NCI-H2107 treated with DMSO at 0.1 percent for 48 hours (cell line): ENCODE data around the gene OSM.

Experiments
- DNase-seq: peaks from one replicate; lab custom pipeline; 2025; ENCODE audit not compliant: unreplicated experiment; lab: John Stamatoyannopoulos, UW

OSM gene

DNA sequence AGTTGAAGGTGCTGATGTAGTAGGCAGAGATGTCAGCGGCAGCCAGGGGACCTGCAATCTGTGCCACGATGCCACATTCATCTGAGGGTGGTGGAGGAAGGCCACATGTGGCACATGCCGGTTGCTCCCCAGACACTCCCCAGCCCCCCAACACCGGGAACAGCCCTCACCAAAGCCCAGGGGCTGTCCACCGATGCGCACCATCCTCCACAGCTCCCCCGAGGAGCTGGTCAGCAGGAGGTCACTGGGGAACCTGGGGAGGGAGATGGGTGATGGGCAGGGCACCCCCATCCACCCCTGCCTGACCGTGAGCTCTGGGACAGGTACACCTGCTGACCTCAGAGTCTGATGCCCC lies 19.2 kb upstream of the OSM start:
- no peak for DNase-seq

DNA sequence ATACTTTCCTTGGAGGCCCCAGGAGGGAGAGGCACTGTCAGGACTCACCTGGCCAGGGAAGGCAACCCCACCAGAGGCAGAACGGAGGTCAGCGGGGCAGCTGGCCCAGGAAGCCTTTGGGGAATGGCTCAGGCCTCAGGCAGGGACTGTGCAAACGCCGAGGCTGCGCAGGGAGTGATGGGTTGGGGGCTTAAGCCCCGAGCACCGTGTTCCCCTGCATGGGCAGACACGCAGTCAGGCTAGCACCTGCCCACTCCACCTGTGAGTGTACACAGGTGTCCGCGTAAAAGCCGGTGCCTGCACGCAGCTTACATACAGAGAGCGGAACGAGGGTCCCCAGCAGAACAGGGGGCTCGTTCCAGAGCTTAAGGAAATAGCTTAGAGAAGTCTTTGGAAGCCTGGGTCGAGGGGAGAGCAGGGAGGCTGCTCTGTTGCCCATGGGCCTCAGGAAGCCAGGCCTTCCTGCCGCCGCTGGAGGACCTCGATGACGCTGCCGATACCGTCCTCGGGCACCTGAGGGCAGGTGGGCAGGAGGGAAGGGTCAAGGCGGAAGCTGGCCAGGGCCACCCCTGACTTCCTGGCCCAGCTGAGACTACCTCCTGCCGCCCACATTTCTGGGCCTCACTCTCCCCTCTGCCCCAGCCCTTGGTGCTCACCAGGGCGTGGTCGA lies 18.7 kb upstream of the OSM start:
- DNase-seq: no peak

DNA sequence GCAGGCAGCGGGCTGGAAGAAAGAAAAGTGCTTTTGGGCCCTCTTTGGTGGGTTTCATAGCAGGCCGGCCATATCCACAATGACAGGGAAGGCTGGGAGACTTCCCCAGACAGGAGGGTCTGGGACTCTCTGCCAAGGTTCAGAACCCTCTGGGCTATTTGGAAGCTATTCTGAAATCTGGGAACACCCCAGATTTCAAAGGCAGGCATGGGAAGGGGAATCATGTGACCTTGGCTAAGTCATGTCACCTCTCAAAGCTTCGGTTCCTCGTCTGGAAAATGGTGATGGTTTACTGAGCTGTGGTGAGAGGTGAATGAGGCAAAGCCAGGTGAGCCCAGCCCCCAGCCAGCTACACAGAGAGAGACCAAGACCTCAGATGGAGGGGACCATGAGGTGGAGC lies 18.0 kb upstream of the OSM start:
- no peak for DNase-seq

DNA sequence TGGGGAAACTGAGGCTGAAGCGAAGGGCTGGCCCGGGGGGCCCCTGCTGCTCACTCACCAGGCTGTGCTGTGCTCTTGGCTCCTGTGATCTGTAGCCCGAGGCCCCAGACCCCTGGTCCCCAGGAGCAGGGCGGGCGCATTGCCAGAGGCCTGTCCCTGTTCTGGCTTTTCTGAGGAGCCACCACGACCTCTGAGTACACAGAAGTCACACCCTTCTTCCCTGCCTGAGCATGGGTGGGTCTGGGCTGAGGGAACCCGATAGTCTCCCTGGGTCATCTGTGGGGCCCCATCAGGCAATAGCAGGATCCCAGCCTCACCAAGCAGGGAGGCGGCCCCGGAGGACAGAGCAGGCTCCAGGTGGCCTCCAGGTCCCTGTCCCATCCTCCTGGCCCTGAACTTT lies 17.5 kb upstream of the OSM start:
- no peak for DNase-seq

DNA sequence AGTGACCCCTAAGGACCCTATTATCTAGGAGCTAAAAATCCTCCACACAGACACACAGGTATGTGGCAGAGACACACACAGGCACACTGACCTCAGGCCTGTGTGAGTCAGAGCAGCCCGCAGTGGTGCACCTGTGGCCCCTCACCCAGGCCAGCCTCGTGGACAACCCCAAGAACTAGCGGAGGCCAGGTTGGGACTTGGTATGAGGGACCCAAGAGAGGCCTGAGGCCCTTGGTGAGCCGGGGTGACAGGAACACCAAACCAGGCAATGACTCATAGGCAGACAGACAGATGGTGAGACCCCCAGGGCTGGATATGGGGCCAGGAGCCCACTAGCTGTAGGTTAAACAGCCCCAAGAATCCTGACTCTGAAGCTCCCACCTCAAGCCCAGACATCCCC lies 16.7 kb upstream of the OSM start:
- DNase-seq: no peak

DNA sequence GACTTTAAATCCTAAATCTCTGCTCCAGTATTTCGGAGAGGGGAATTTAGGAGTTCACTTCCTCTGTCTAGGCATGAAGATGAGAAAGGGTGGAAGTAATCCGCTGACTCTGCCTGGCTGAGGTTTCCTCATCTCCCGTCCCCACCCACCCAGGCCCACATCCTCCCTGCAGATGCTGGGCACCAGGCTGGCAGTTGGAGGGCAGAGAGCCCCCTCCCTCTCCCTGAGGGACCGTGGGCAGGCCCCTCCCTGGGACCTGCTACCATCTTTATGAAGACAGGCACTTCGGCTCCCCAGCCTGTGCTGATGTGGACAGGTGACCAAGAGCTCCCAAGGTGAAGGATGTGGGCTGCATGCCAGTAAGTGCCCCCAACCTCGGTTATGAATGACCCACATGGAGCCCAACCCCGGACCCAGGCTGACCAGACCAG lies 16.0 kb upstream of the OSM start:
- DNase-seq: no peak

DNA sequence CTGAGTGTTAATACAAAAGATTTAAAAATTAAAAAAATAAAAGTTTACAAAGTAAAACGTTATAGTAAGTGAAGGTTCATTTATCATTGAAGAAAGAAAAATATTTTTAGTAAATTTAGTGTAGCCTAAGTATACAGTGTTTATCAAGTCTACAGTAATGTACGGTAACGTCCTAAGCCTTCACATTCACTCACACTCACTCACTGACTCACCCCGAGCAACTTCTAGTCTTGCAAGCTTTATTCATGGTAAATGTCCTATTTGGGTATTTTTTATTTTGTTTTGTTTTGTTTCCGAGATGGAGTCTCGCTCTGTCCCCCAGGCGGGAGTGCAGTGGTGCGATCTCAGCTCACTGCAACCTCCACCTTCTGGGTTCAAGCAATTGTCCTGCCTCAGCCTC lies 13.9 kb upstream of the OSM start:
- no peak for DNase-seq

DNA sequence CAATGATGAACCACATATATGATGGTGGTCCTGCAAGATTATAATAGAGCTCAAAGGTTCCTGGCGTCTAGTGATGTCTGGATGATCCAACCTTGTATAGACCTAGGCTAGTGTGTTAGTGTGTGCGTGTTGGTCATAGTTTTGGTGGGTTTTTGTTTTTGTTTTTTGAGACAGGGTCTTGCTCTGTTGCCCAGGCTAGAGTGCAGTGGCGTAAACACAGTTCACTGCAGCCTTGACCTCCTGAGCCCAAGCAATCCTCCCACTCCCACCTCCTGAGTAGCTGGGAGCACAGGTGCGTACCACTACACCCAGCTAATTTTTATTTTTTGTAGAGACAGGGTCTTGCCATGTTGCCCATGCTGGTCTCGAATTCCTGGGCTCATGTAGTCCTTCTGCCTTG lies 13.3 kb upstream of the OSM start:
- DNase-seq: no peak

DNA sequence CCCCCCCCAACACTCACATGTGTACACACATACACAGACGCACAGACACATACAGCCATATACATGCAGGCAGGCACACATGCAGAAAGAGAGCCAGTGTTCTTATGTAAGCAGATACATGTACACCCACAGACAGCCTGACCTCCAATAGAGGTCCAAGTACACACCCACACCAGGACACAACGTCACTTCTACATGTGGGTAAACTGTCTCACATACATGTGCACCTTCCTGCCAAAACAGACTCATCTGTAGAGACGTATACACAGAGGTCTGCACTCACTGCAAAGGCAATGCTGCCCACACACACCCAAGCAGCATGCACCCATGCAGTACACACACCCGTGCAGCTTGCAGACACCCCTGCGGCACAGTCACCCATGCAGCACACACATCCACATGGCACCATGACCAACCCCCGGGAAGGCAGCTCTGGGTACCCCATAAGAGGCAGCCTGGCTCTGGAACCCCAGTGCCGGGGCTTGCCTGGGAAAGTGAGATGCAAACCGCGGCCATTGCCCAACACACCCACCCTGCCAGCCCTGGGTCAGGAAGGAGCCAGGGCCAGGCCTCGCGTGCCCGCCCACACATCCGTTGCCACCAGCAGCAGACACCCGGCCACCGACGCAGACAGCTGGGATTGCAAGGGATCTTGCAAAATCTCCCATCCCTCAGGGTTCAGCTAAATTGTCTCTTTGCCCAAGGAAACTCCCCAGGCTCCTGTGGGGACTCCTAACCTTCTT lies 12.6 kb upstream of the OSM start:
- no peak for DNase-seq

DNA sequence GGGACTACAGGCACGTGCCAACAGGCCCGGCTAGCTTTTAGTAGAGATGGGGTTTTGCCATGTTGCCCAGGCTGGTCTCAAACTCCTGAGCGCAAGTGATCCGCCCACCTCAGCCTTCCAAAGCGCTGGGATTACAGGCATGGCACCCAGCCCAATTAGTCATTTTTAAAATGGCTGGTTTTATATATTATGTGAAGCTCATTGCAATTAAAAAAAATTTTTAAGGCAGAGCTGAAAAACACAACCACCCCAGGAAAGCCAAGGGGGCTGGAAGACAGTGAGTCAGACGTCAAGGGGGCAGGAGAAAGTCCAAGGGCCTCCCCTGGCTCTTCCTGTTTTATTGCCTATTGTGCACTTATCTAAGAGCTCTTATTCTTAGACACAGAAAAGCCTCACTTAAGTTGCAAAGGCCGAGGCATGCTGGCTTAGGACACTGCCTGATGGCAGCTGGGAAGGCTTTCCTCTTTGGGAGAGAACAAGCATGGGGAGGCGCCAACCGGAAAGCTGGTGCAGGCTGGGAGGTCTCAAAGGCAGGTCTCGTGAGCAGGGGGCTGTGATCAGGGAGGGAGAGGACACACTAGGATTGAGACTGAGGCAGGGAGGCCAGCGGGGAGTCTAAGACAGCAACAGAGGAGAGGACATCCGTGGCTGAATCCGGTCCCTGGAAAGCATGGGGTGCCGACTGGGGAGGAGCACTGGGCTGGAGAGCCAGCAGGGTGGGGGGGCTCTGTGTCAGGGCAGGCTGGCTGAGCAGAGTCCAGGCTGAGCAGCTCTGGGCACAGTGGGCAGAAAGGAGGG lies 11.1 kb upstream of the OSM start:
- no peak for DNase-seq

DNA sequence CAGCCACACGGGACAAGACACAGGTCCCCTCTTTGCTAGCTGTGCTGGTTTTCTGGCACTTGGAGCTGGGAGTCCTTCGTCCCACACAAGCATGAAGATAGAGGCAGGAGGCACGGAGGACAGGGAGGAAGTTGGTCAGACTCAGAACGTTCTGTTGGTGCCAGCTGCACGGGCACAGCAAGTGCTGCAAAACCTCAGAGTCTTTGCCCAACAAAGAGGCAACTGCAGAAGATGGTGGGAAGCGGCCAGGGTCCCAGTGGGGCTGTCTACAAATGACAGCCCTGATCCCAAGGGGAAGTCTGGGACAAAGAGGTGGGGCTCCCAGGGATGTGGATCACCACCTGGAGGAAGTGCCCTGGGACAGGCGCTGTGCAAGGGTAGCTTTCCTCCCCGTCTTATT lies 9.4 kb upstream of the OSM start:
- DNase-seq: no peak

DNA sequence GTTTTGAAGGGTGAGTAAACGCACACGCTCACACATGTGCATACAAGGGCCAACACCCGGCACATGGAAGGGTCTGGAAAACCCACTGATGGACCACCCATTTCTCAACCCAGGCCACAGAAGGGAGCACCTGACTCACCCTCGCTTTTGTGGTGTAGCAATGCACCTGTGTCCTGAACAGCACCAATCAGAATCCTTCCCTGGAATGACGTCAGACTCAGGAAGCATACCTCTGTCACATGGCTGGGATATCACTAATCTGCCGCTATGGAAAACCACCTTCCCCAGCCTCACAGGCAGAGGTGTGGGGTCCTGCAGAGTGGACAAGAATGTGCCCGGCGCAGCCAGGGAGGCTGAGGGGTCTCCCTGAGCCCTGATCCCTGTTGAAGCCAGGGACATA lies 9.0 kb upstream of the OSM start:
- no peak for DNase-seq

DNA sequence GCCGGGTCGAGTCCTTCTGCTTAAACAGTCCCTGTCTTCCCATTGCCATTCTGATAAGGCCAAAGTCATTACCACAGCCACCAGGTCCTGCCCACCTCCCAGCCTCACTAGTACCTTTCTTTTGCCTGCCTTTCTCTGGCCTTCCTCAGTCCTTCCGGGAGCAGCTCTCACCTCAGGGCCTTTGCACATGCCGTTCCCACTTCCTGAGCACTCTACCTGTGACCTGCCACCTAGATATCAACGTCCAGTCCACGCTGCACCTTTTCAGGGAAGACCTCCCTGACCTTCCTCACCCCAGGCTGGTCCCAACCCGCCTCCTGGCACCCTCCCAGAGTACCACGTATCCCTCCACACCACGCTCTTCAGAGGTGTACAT lies 7.8 kb upstream of the OSM start:
- no peak for DNase-seq

DNA sequence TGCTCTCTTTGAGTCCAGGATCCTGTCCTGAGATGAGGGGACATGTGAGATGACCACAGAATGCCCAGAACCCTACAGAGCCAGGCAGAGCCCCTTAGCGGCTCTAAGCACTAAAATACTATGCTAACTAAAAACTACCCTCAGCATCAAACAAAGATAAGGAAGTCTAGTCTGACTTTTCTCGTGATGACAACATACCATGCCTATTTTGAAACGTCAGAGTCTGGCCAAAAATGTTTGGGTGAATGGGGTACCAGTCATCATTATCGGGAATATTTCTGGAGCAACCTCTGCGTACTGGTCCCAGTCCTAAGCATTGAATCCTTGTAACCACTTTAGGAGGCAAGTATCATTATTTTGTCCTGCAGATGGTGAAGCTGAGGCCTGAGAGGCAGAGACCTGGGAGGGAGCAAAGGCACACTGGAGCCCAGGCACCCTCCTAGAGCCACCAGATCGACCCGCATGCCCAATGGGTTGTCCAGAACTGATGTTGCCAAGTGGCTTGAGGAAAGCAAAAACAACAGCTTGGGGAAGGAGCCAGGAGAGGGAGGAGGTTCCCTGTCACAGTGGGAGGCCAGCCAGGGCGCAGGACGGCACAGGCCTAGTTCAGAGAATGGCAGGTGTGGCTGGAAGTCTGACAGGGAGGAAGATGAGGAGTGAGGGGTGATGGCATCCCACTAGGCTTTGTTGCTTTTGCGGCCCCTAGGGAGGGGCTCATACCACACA lies 7.2 kb upstream of the OSM start:
- no peak for DNase-seq

DNA sequence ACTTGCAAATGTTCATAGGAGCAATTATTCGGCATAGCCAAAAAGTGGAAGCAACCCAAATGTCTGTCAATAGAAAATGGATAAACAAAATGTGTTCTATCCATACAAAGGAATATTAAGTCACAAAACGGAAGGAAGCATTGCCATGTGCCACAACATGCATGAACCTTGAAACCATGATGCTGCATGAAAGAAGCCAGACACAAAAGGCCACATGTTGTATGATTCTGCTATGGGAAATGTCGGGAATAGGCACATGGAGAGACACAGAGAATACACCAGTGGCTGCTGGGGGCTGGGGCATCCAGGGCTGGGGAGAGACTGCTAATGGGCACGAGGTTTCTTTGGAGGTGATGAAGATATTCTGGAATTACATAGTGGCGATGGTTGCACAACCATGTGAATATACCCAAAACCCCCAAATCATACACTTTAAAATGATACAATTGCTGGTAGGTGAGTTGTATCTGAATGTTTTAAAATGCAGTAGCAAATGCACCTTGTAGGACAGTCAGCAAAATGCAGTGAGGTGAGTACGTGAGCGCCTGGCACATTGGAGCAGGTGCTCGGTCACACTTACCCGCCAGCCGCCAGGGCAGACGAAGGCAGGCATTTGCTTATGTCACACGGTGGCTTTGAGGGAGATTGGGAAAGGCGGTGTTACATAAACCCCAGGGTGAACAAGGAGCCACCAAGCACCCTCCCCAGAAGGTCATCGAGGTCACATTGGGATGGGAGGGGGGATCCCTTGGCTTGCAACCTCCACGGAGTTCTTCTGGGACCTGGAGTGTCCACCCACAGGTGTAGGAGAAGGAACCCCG lies 6.3 kb upstream of the OSM start:
- DNase-seq: no peak

DNA sequence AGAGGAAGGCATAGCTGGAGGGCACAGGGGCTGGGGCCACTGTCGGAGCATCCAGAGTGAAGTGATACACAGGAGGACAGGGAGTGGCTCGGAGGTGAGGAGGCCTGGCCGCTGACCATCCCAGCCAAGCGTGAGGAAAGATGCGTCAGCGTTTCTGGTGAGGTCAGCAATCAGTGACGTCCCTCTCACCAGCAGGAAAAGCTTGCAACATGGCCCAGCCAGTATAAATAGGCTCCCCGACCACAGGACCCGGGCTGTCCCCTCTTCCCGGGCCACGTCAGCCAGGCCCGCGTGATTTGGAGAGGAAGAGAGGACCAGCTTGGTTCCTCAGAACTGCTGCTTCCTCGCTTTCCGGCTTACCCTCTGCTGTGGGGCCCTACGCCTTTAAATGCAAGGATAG lies 4.2 kb upstream of the OSM start:
- no peak for DNase-seq

DNA sequence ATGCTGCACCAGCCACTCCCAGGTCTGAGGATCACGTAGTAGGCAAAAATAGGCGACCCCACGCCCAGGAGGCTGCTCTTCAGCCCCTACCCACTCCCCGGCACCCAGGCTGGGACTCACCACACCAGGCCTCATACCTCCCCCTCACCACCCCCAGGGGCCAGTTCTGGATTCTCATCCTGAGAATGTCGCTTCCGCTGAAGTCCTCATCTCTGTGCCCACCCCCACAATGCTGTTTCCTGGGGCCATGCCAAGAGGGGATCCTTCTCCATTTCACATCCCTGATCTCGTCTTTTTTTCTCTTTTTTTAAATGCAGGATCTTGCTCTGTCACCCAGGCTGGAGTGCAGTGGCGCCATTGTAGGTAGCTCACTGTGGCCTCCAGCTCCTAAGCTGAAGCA lies 1.7 kb upstream of the OSM start:
- no peak for DNase-seq

DNA sequence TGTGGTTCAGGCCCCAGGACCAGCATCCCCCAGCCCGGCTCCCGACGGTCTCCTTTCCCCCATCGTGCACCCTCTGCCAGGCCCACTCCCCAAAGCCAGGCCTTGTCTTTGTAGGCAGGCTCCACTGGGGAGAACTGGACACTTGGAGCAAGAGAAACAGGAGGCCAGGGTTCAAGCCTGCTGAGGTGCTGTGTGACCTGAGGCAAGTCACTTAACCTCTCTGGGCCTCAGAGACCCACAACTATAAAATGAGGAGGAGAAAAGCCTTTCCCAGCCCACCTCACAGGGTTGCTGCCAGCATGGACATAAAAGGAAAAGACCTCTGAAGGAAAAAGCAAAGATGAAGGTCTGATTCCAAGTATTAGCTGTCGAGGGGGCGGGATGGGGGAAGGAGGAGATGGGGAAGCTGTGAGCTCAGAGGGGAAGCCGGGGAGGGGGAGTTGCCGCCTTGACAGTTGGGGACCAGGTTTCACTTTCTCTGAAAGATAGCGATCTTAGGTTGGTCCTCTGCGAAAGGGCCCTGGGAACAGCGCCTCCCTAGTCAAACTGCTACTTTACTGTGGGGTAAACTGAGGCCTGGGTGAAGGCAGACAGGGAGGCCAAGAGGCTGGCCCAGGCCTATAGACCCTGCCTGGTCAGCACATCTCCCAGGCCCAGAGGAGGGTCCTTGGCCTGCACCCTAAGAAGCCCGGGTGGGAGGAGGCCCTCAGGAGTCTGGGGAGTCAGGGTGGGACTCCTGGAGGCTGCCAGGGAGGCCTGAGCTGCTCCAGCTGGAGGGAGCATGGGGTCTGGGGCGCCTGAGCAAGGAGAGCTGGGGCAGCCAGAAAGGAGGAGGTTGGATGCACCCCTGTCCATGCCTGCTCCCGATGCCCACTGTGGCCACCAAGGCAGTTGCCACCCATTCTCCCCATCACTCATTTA lies 991 bp upstream of the OSM start:
- no peak for DNase-seq

DNA sequence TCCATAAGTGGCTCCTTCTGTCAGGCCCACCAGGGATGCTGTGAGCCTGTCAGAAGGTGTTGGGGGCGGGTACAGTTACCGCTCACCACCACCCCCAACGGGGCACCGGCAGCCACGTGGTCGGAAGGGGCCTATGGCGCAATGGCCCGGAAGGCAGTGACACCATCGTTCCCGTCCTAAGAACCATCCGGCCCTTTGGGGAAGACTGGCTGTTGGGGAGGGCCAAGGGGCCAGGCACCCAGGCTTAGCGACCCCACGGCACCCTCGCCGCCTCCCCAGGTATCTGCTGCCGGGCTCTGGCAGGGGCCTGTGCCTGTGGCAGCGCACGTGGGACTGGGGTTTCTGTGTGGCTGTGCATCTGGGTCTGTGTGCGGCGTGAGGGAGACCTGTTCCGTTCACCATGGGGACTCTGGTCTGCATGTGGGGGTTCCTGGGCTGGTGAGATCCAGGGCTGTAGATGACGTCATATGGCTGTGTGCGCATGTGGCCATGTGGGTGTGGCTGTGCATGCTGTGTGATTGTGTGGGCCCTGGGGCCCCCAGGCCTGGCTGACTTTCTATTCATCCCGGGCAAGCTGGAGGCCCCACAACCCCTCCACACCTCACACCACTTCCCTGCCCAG lies 717 bp downstream of the OSM start:
- no peak for DNase-seq
